Measurements from ENCODE around the gene TIMP4. TPM values are rescaled to one million over a fixed set of nuclear protein-coding genes. Genes with fewer than 3 reads are reported as not detected.

The TIMP4 gene
- total RNA-seq, result 5.1 and 6.8 TPM in 2 replicates

DNA sequence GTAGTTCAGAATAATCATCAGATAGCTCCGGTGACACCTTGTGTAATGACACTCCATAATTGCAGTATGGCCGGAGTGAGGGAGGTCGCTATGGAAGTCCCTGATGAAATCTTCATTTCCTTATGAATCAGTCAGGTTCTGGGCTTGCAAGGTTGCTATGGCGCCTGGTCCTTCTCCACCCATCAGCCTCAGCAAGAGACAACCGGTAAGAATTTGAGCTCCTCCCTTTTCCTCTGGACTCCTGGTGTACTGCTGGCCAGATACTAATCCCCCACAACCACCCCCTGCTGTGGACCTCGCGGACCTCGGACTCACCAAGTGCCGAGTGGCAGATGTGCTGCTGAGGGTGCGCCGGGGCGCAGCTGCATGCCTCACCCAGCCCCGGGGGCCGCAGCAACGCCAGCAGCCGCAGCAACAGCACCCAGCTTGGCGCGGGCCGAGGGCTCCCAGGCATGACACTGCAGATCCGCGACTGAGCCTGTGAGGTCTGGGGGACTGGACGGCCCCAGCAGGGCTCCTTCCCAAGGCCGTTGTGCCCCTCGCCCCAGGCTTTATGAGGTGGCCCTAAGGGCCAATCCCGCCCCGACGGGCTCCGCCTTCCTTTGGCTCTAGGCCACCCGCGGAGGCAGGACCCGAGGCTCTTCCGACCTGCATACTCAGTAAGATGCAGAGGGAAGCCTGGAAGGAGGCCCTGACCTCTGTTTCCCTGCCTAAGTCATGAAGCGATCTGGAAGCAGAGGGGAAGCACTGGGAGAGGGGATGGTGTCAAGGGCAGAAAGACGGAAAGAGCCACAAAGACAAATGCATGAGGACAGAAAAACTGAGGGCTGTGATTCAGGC is at the start of gene TIMP4:
Gene TIMP4 (minus strand): TSS at position 526 of the 840 bp plus-strand sequence. CDS start 72 bp downstream, at position 454.

Other genes starting within 250 kb of the TIMP4 start
- gene SYN2, start 154.5 kb downstream of the TIMP4 start, total RNA-seq, result 0.14 TPM in 1 of 2 replicates, not detected in the other
- 16.2 and 18.6 TPM in 2 replicates for gene PPARG, start 130.2 kb upstream of the TIMP4 start, total RNA-seq